ENCODE data around the gene OCEL1. TPM values are rescaled to one million over a fixed set of nuclear protein-coding genes. Genes with fewer than 3 reads are reported as not detected.
"Not testable (repeated sequence)": the region's sequence is repeated elsewhere in the genome, so short reads cannot be mapped to it uniquely, and the experiment has no call there.

The OCEL1 gene
- total and polyA plus RNA-seq, 3 donors from 2014 or later, result 6.6 to 17.5 (median 13.9) TPM

GRCh38 chr19:17266589-17266974 is 40.6 kb downstream of the OCEL1 start:
- WGBS, 2 donors, result 43 to 61% methylated on average over 12 of the region's 12 CpGs
- H3K27ac ChIP-seq, result no peak overlapping the region
- intact Hi-C loops (cut with DNase I; ENCODE audit: low total_unique reads), result no loop called here
- H3K9me3 ChIP-seq, result no peaks in the 10 kb centered on the region
- peaks cover 6% of the 10 kb centered on the region for H3K4me1 ChIP-seq
- no peak for TF ChIP-seq CTCF (IDR thresholded peaks at IDR 0.05)
- no peak for TF ChIP-seq POLR2A (IDR thresholded peaks at IDR 0.05)
- no peak overlapping the region for H3K4me3 ChIP-seq
- H3K36me3 ChIP-seq (ENCODE audit: low read depth, missing control alignments), result no peaks in the 10 kb centered on the region
- H3K27me3 ChIP-seq, result no peaks in the 10 kb centered on the region
- no peak for DNase-seq

GRCh38 chr19:17266975-17267788 is 41.2 kb downstream of the OCEL1 start, which contains the start of gene BABAM1:
Gene BABAM1, plus strand, starts transcription at chr19:17267443. Its CDS starts 1,364 bp downstream, at chr19:17268807.
- Histone ChIP-seq H3K4me3 (peak within 1 kb of the TSS; percentile 70 to 84), H3K36me3 (ENCODE audit: low read depth, missing control alignments) (no peaks in the 10 kb centered on the region), H3K9me3 (no peaks in the 10 kb centered on the region), H3K27me3 (no peaks in the 10 kb centered on the region), H3K27ac (peak within 1 kb of the TSS; percentile 61 to 80), H3K4me1 (peaks cover 6% of the 10 kb centered on the region)
- DNase-seq, result peak; percentile 99
- TF ChIP-seq POLR2A (IDR thresholded peaks at IDR 0.05) (no peak), CTCF (IDR thresholded peaks at IDR 0.05) (no peak)
- 0% methylated on average over 27 of the region's 27 CpGs for WGBS, 2 donors
- intact Hi-C loops (cut with DNase I; ENCODE audit: low total_unique reads), result no loop called here

- no peaks in the 10 kb centered on the region for H3K36me3 ChIP-seq (ENCODE audit: low read depth, missing control alignments)
- WGBS, 2 donors, result 90% methylated on average over 13 of the region's 13 CpGs
These were observed 42.7 kb downstream of the OCEL1 start for GRCh38 chr19:17268754-17269153.

GRCh38 chr19:17274892-17275291 is 48.9 kb downstream of the OCEL1 start:
- not testable (repeated sequence) for H3K27ac ChIP-seq; H3K4me3 ChIP-seq; DNase-seq; H3K9me3 ChIP-seq; H3K36me3 ChIP-seq (ENCODE audit: low read depth, missing control alignments); H3K27me3 ChIP-seq; H3K4me1 ChIP-seq
- WGBS, 2 donors, result 98 to 100% methylated on average over 3 of the region's 3 CpGs
- intact Hi-C loops (cut with DNase I; ENCODE audit: low total_unique reads), result loop anchor here (10.0 kb wide), 1 partner anchor 70 kb away; no protein-coding TSS in a partner anchor

More at GRCh38 chr19:17268754-17269153, 42.7 kb downstream of the OCEL1 start:
- Histone ChIP-seq H3K27me3 (no peaks in the 10 kb centered on the region), H3K4me1 (peaks cover 6% of the 10 kb centered on the region), H3K27ac (no peak overlapping the region), H3K4me3 (no peak overlapping the region), H3K9me3 (no peaks in the 10 kb centered on the region)
- DNase-seq, result no peak
- intact Hi-C loops (cut with DNase I; ENCODE audit: low total_unique reads), result no loop called here
- TF ChIP-seq CTCF (IDR thresholded peaks at IDR 0.05) (no peak), POLR2A (IDR thresholded peaks at IDR 0.05) (no peak)

- H3K4me3 ChIP-seq, result no peak overlapping the region
- H3K27me3 ChIP-seq, result no peaks in the 10 kb centered on the region
- intact Hi-C loops (cut with DNase I; ENCODE audit: low total_unique reads), result loop anchor here (10.0 kb wide), 1 partner anchor 71 kb away; no protein-coding TSS in a partner anchor
- 91 to 94% methylated on average over 18 to 19 of the region's 19 CpGs for WGBS, 2 donors
- H3K27ac ChIP-seq, result no peak overlapping the region
- no peaks in the 10 kb centered on the region for H3K9me3 ChIP-seq
- H3K36me3 ChIP-seq (ENCODE audit: low read depth, missing control alignments), result no peaks in the 10 kb centered on the region
- no peak for DNase-seq
- no peaks in the 10 kb centered on the region for H3K4me1 ChIP-seq
- TF ChIP-seq CTCF (IDR thresholded peaks at IDR 0.05), result no peak
- TF ChIP-seq POLR2A (IDR thresholded peaks at IDR 0.05), result no peak
These were observed 49.6 kb downstream of the OCEL1 start for GRCh38 chr19:17275441-17276175.
